Stimulated activated naive CD4-positive, alpha-beta T cell (primary cell): ENCODE results near the gene IGF1.

ENCODE experiments used
- DNase-seq, 6 experiments: peaks; one replicate each; lab custom pipeline; 2025; lab: John Stamatoyannopoulos, UW

IGF1 gene

GRCh38 chr12:102496591-102496990, 16.2 kb upstream of the IGF1 start:
- DNase-seq = no peak

GRCh38 chr12:102487226-102487625, 6.9 kb upstream of the IGF1 start:
- DNase-seq = no peak

- DNase-seq = no peak
These were observed 5.8 kb upstream of the IGF1 start for GRCh38 chr12:102486153-102486552.

- peak in 5 of 6 experiments; percentile 3 to 39 (median 10) for DNase-seq
These were observed 4.1 kb upstream of the IGF1 start for GRCh38 chr12:102484428-102484958.

- DNase-seq = no peak
These were observed 3.7 kb upstream of the IGF1 start for GRCh38 chr12:102484017-102484416.

GRCh38 chr12:102483466-102483865, 3.1 kb upstream of the IGF1 start:
- DNase-seq = no peak

GRCh38 chr12:102481705-102482425, 1.5 kb upstream of the IGF1 start:
- DNase-seq = no peak

- DNase-seq = no peak
These were observed 424 bp downstream of the IGF1 start for GRCh38 chr12:102479939-102480338.

- no peak for DNase-seq
These were observed 1.1 kb downstream of the IGF1 start for GRCh38 chr12:102479099-102479885.

GRCh38 chr12:102478405-102479098, 1.8 kb downstream of the IGF1 start:
- DNase-seq = peak in 2 of 6 experiments; percentile 4 to 10

- no peak for DNase-seq
These were observed 5.0 kb downstream of the IGF1 start for GRCh38 chr12:102475355-102475754.

- no peak for DNase-seq
These were observed 5.8 kb downstream of the IGF1 start for GRCh38 chr12:102474438-102475064.

- DNase-seq = no peak
These were observed 7.9 kb downstream of the IGF1 start for GRCh38 chr12:102472496-102472895.

- DNase-seq = no peak
These were observed 8.8 kb downstream of the IGF1 start for GRCh38 chr12:102471556-102471955.

GRCh38 chr12:102470945-102471344, 9.4 kb downstream of the IGF1 start:
- no peak for DNase-seq

GRCh38 chr12:102468261-102468915, 12.0 kb downstream of the IGF1 start:
- no peak for DNase-seq

- no peak for DNase-seq
These were observed 14.4 kb downstream of the IGF1 start for GRCh38 chr12:102465762-102466560.

GRCh38 chr12:102463659-102464249, 16.6 kb downstream of the IGF1 start:
- no peak for DNase-seq

GRCh38 chr12:102462795-102463465, 17.4 kb downstream of the IGF1 start:
- DNase-seq = no peak

- DNase-seq = no peak
These were observed 18.0 kb downstream of the IGF1 start for GRCh38 chr12:102462386-102462785.
